A673 (cell line): ENCODE results near the gene BATF3. TPM values are rescaled to one million over a fixed set of nuclear protein-coding genes. Genes with fewer than 3 reads are reported as not detected.

Source experiments
- BruUV-seq: library from RNA; stranded (reverse); fragments of 400-500 nt; replicated peaks from 2 replicates; lab custom pipeline; 2021; lab: Mats Ljungman, UMichigan
- CTCF ChIA-PET: fragments of 300-600 bp; sonication (Branson Sonifier 250); formaldehyde crosslinking; loops from one replicate; lab custom pipeline; 2022; ENCODE audit warnings: antibody characterized with exemption; lab: Charles Lee
- POLR2A ChIA-PET: fragments of 300-600 bp; sonication (Branson Sonifier 250); formaldehyde crosslinking; loops from one replicate; lab custom pipeline; 2022; ENCODE audit warnings: antibody characterized with exemption; ENCODE audit not compliant: low non-redundant PET; lab: Charles Lee
- DNase-seq: peaks from one replicate; pipeline ENCODE4 v3.0.0-alpha.2; 2015; ENCODE audit warnings: low spot score
- H3K27ac ChIP-seq: fragments of 200-600 bp; sonication (generic); 2 replicates; pipeline ENCODE4 v1.5.1; 2016; ENCODE audit warnings: mixed run types, low read depth, mild to moderate bottlenecking, mixed read lengths, antibody characterized with exemption, low read length; ENCODE audit not compliant: poor library complexity, severe bottlenecking
- H3K27me3 ChIP-seq: fragments of 200-600 bp; sonication (generic); replicated peaks from 2 replicates; pipeline ENCODE4 v1.6.1; 2017; ENCODE audit warnings: mixed run types, low read depth, mild to moderate bottlenecking, mixed read lengths, antibody characterized with exemption, low read length; ENCODE audit not compliant: insufficient read depth, poor library complexity
- H3K36me3 ChIP-seq: fragments of 200-600 bp; sonication (generic); 2 replicates; pipeline ENCODE4 v1.6.1; 2016; ENCODE audit warnings: mixed run types, mild to moderate bottlenecking, mixed read lengths, antibody characterized with exemption, low read length; ENCODE audit not compliant: insufficient read depth, poor library complexity, severe bottlenecking
- H3K4me1 ChIP-seq: fragments of 200-600 bp; sonication (generic); 2 replicates; pipeline ENCODE4 v1.6.1; 2017; ENCODE audit warnings: mixed run types, mild to moderate bottlenecking, mixed read lengths, antibody characterized with exemption, low read length; ENCODE audit not compliant: insufficient read depth, poor library complexity, severe bottlenecking
- H3K4me3 ChIP-seq: fragments of 200-600 bp; sonication (generic); 2 replicates; pipeline ENCODE4 v1.5.1; 2016; ENCODE audit warnings: low read depth, mixed run types, mild to moderate bottlenecking, mixed read lengths, low read length; ENCODE audit not compliant: poor library complexity, severe bottlenecking
- H3K9me3 ChIP-seq: fragments of 200-600 bp; sonication (generic); 2 replicates; pipeline ENCODE4 v1.6.1; 2016; ENCODE audit warnings: mixed run types, low read depth, mild to moderate bottlenecking, mixed read lengths, antibody characterized with exemption, low read length; ENCODE audit not compliant: poor library complexity, severe bottlenecking
- CTCF ChIP-seq: fragments of 300-800, 200-600 bp; sonication (generic); conservative IDR thresholded peaks from 2 replicates; pipeline ENCODE4 v1.5.1; 2017; ENCODE audit warnings: low read depth, mild to moderate bottlenecking, antibody characterized with exemption, low read length, moderate library complexity, mixed read lengths
- EZH2 ChIP-seq: fragments of 200-600 bp; sonication (generic); IDR thresholded peaks from 2 replicates; pipeline ENCODE4 v1.6.1; 2017; ENCODE audit warnings: borderline replicate concordance, low read depth, mild to moderate bottlenecking, mixed read lengths, antibody characterized with exemption, low read length; ENCODE audit not compliant: poor library complexity, severe bottlenecking
- intact Hi-C: fragments of 100-400 bp; cut with micrococcal nuclease; formaldehyde crosslinking; loops from one replicate; pipeline ENCODE4 v1.10.0; 2022; ENCODE audit not compliant: unreplicated experiment
- total RNA-seq: library from RNA; stranded (reverse); gene quantifications from 2 replicates; pipeline ENCODE4 v1.2.3, GENCODE V29; 2021

BATF3 gene
- total RNA-seq, 1 experiment from 2014 or later, result 6.9 TPM

- no peak for DNase-seq
- Histone ChIP-seq H3K4me3 (no peak overlapping the region), H3K27ac (no peak overlapping the region), H3K9me3 (no peaks in the 10 kb centered on the region), H3K27me3 (no peaks in the 10 kb centered on the region), H3K4me1 (no peaks in the 10 kb centered on the region), H3K36me3 (no peaks in the 10 kb centered on the region)
- intact Hi-C loops, result no loop called here
- CTCF ChIA-PET, result interaction anchor here (1.0 kb wide), 1 partner anchor 13 kb away, joined by 3 read pairs; no protein-coding TSS in a partner anchor
- POLR2A ChIA-PET, result interaction anchor here (0.7 kb wide), 1 partner anchor 69 kb away, joined by 23 read pairs; no protein-coding TSS in a partner anchor
- no TSS peak for BruUV-seq
- TF ChIP-seq CTCF, result no peak
- no peak for TF ChIP-seq EZH2
Measured at GRCh38 chr1:212677573-212677972, 22.1 kb downstream of the BATF3 start.

- DNase-seq, result no peak
- Histone ChIP-seq H3K9me3 (no peaks in the 10 kb centered on the region), H3K4me3 (no peak overlapping the region), H3K27me3 (no peaks in the 10 kb centered on the region), H3K27ac (no peak overlapping the region), H3K36me3 (no peaks in the 10 kb centered on the region), H3K4me1 (no peaks in the 10 kb centered on the region)
- ChIA-PET POLR2A (interaction anchor here (0.7 kb wide), 1 partner anchor 69 kb away, joined by 23 read pairs; no protein-coding TSS in a partner anchor), CTCF (no interaction called here)
- BruUV-seq, result no TSS peak
- intact Hi-C loops, result no loop called here
- no peak for TF ChIP-seq EZH2
Measured at GRCh38 chr1:212677136-212677535, 22.5 kb downstream of the BATF3 start.

- Histone ChIP-seq H3K4me1 (peaks cover 10% of the 10 kb centered on the region), H3K4me3 (no peak overlapping the region), H3K27me3 (no peaks in the 10 kb centered on the region), H3K9me3 (no peaks in the 10 kb centered on the region), H3K27ac (no peak overlapping the region), H3K36me3 (no peaks in the 10 kb centered on the region)
- TF ChIP-seq CTCF, result no peak
- no peak for TF ChIP-seq EZH2
- DNase-seq, result no peak
- intact Hi-C loops, result no loop called here
- ChIA-PET POLR2A (no interaction called here), CTCF (no interaction called here)
- BruUV-seq, result no TSS peak
Measured at GRCh38 chr1:212675675-212676074, 24.0 kb downstream of the BATF3 start.

GRCh38 chr1:212674872-212675271, 24.8 kb downstream of the BATF3 start:
- Histone ChIP-seq H3K9me3 (no peaks in the 10 kb centered on the region), H3K4me3 (no peak overlapping the region), H3K27me3 (no peaks in the 10 kb centered on the region), H3K36me3 (no peaks in the 10 kb centered on the region), H3K4me1 (peaks cover 10% of the 10 kb centered on the region), H3K27ac (no peak overlapping the region)
- no TSS peak for BruUV-seq
- TF ChIP-seq CTCF, result no peak
- no peak for TF ChIP-seq EZH2
- ChIA-PET CTCF (no interaction called here), POLR2A (no interaction called here)
- intact Hi-C loops, result no loop called here
- no peak for DNase-seq
